Ectodermal cell (in vitro differentiated cells): Measurements from ENCODE around the gene OLFML3. TPM values are rescaled to one million over a fixed set of nuclear protein-coding genes. Genes with fewer than 3 reads are reported as not detected.
A peak's percentile ranks its signal among the peaks of the same experiment; 100 is the strongest.

Source experiments
- H3K27ac ChIP-seq: 2 replicates; pipeline ENCODE4 v1.7.0; 2013; ENCODE audit warnings: mild to moderate bottlenecking, low read depth, low read length; ENCODE audit not compliant: insufficient read depth, poor library complexity, severe bottlenecking
- H3K27me3 ChIP-seq: 2 replicates; pipeline ENCODE4 v1.7.0; 2013; ENCODE audit warnings: mild to moderate bottlenecking, low read length; ENCODE audit not compliant: insufficient read depth, control insufficient read depth, poor library complexity, severe bottlenecking
- H3K36me3 ChIP-seq: one replicate; pipeline ENCODE4 v1.7.0; 2013; ENCODE audit warnings: low read length; ENCODE audit not compliant: control insufficient read depth, insufficient read depth
- H3K4me1 ChIP-seq: one replicate; pipeline ENCODE4 v1.7.0; 2013; ENCODE audit warnings: low read length; ENCODE audit not compliant: control insufficient read depth, insufficient read depth
- H3K4me3 ChIP-seq: 2 replicates; pipeline ENCODE4 v1.7.0; 2013; ENCODE audit warnings: low read depth, low read length, control low read depth; ENCODE audit not compliant: insufficient read depth
- H3K9me3 ChIP-seq: 2 replicates; pipeline ENCODE4 v1.7.0; 2013; ENCODE audit warnings: mild to moderate bottlenecking, low read length, moderate library complexity; ENCODE audit not compliant: control insufficient read depth
- WGBS, 2 experiments: methylation state at CpG; one replicate each; pipeline ENCODE4 v1.1.7; 2013; ENCODE audit warnings: missing lambda C conversion rate in 2 of 2; 5-methylcytosine and 5-hydroxymethylcytosine counted together
- polyA plus RNA-seq, 4 experiments: library from polyadenylated mRNA; stranded (reverse); fragments of 50-300 nt; gene quantifications; one replicate each; pipeline ENCODE4 v1.2.3, GENCODE V29; 2013

OLFML3 gene, protein sequence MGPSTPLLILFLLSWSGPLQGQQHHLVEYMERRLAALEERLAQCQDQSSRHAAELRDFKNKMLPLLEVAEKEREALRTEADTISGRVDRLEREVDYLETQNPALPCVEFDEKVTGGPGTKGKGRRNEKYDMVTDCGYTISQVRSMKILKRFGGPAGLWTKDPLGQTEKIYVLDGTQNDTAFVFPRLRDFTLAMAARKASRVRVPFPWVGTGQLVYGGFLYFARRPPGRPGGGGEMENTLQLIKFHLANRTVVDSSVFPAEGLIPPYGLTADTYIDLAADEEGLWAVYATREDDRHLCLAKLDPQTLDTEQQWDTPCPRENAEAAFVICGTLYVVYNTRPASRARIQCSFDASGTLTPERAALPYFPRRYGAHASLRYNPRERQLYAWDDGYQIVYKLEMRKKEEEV
- polyA plus RNA-seq (2013, experiment 1 of 4), result 33.1 TPM
- polyA plus RNA-seq (2013, experiment 2 of 4), result 28.6 TPM
- 23.1 TPM for polyA plus RNA-seq (2013, experiment 3 of 4)
- polyA plus RNA-seq (2013, experiment 4 of 4), result 25.9 TPM

- WGBS, 2 experiments, result 8 to 9% methylated on average over 13 of the region's 13 CpGs
- Histone ChIP-seq H3K27me3 (no peaks in the 10 kb centered on the region), H3K27ac (peak within 1 kb of the TSS; percentile 86), H3K4me3 (no peak within 1 kb of the TSS), H3K9me3 (no peaks in the 10 kb centered on the region), H3K36me3 (no peaks in the 10 kb centered on the region), H3K4me1 (peaks cover 68% of the 10 kb centered on the region)
Measured at GRCh38 chr1:113978863-113979702, at the start of gene OLFML3. OLFML3 (plus strand) TSS chr1:113979474; CDS start chr1:113979517, 43 bp downstream.

DNA sequence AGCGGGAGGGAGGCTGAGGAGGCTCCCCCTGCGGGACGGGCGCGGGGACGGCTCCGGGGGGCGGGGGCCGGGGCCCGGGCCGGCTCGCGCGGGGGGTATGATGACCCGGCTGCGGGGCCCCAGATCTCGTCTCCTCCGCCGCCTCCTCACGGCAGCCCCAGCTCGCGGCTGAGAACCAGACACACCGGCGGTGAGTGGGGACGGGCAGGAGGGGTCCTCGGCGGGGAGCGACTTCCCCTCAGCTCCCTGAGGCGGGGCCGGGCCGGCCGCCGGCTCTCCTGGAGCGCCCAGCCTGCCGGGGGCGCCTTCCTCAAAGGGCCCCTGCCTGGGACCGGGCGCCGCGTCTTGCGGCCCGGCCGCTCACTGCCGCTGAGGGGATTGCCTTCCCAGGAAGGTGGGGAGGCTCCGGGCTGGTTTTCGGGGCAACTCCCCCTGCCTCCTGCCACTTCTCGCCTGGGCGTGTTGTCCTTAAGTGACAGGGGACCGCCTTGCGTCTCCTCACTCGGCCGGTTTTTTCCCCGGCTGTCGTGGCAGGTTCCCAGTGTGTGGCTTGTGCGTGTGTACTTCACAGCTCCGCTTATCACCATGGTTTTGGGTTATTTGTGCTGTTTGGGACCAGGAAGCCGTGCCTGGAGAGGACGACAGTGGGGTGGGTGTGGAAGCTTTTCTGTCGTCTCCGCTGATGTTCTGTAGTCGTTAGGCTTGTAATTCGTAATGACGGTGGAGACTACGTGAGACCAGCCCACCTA is 49.4 kb upstream of the OLFML3 start:
- Histone ChIP-seq H3K9me3 (no peaks in the 10 kb centered on the region), H3K4me1 (peaks cover 16% of the 10 kb centered on the region), H3K27me3 (no peaks in the 10 kb centered on the region), H3K4me3 (peak overlapping the region; percentile 82), H3K27ac (peak overlapping the region; percentile 68), H3K36me3 (no peaks in the 10 kb centered on the region)
- WGBS, 2 experiments, result 0% methylated on average over 64 of the region's 64 CpGs

- 10 to 11% methylated on average over 7 to 8 of the region's 8 CpGs for WGBS, 2 experiments
- Histone ChIP-seq H3K27me3 (no peaks in the 10 kb centered on the region), H3K4me1 (peaks cover 16% of the 10 kb centered on the region), H3K9me3 (no peaks in the 10 kb centered on the region), H3K27ac (no peak overlapping the region), H3K36me3 (no peaks in the 10 kb centered on the region), H3K4me3 (peak overlapping the region; percentile 82)
Measured at GRCh38 chr1:113930499-113931161, 48.6 kb upstream of the OLFML3 start.

- H3K27ac ChIP-seq, result no peak overlapping the region
- H3K4me1 ChIP-seq, result peaks cover 16% of the 10 kb centered on the region
- H3K9me3 ChIP-seq, result no peaks in the 10 kb centered on the region
- no peaks in the 10 kb centered on the region for H3K36me3 ChIP-seq
- no peaks in the 10 kb centered on the region for H3K27me3 ChIP-seq
- H3K4me3 ChIP-seq, result no peak overlapping the region
- WGBS, 2 experiments, result 84 to 90% methylated on average over 3 of the region's 3 CpGs
Measured at GRCh38 chr1:113931451-113931851, 47.8 kb upstream of the OLFML3 start.

DNA sequence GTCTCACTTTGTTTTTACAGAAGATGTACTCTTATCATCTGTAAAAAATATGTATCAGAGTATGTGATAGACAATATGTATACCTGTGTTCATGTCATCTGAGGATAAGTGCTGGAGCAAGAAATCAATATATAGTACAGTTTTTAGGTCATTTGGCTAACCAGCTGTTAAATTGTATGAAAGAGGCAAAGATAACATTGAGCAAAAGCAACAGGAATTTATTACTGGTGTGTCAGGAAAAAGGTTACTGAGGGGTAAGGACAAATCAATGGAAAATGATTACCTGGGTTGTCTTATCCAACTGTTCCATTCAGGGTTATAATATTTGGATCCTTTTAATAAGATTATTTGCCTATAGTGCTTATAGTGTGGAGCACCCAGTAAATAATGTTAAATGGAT is 45.3 kb upstream of the OLFML3 start:
- no peaks in the 10 kb centered on the region for H3K9me3 ChIP-seq

DNA sequence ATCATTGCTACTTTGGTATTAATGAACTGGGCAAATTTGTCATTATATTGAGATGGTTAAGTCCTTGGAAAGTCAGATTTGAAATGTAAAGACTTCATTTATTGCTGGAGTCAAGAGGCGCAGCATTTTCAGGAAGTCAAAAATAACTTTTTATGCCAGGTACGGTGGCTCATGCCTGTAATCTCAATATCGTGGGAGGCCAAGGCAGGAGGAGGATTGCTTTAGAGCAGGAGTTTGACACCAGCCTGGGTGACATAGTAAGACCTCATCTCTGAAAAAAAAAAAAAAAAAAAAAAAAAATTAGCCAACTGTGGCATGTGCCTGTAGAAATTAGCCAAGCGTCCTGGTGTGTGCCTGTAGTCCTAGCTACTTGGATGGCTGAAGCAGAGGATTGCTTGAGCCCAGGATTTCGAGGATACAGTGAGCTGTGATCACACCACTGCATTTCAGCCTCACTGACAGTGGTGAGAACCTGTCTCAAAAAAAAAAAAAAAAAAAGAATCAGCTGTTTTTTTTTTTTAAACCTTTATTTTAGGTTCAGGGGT is 44.7 kb upstream of the OLFML3 start:
- no peak overlapping the region for H3K4me3 ChIP-seq
- H3K27ac ChIP-seq, result no peak overlapping the region
- H3K9me3 ChIP-seq, result no peaks in the 10 kb centered on the region
- no peaks in the 10 kb centered on the region for H3K36me3 ChIP-seq
- H3K4me1 ChIP-seq, result peaks cover 16% of the 10 kb centered on the region
- H3K27me3 ChIP-seq, result no peaks in the 10 kb centered on the region
- 93 to 95% methylated on average over 5 of the region's 5 CpGs for WGBS, 2 experiments

More for the DNA sequence above, 45.3 kb upstream of the OLFML3 start:
- Histone ChIP-seq H3K4me3 (no peak overlapping the region), H3K27ac (no peak overlapping the region), H3K36me3 (no peaks in the 10 kb centered on the region), H3K27me3 (no peaks in the 10 kb centered on the region), H3K4me1 (peaks cover 16% of the 10 kb centered on the region)

DNA sequence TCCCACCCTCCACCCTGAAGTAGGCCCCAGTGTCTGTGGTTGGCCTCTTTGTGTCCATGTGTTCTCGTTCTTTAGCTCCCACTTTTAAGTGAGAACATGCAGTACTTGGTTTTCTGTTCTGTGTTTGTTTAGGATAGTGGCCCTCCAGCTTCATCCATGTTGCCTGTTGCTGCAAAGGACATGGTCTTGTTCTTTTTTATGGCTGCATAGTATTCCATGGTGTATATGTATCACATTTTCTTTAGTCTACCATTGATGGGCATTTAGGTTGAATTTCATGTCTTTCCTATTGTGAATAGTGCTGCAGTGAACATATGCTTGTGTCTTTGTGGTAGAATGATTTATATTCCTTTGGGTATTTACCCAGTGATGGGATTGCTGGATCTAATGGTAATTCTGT is 44.1 kb upstream of the OLFML3 start:
- Histone ChIP-seq H3K27me3 (no peaks in the 10 kb centered on the region), H3K4me1 (peaks cover 16% of the 10 kb centered on the region), H3K9me3 (no peaks in the 10 kb centered on the region), H3K27ac (no peak overlapping the region), H3K4me3 (no peak overlapping the region), H3K36me3 (no peaks in the 10 kb centered on the region)
- 87 to 96% methylated on average over 1 of the region's 1 CpG for WGBS, 2 experiments

- WGBS, 2 experiments, result 100% methylated on average over 1 of the region's 1 CpG
Measured at GRCh38 chr1:113935970-113936369, 43.3 kb upstream of the OLFML3 start.

DNA sequence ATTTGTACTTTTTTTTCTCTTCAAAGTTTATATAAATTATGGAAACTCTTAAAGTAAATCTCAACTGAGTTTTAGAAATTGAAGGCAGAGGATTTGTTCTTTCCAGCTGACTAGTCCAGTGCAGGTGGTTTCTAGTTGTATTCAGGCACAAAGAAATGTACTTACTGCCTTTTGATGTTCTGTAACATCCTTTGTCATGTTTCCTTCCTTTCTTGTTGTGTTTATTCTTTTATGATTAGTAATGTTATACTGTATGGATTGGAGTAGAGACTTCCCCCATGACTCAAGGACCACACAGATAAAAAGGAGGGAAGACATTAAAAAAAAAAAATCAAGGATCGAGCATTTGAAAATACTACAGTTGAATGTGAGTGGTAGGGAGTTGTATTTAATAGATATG is 42.1 kb upstream of the OLFML3 start:
- peaks cover under 1% of the 10 kb centered on the region for H3K4me1 ChIP-seq
- WGBS, 2 experiments, result 92 to 100% methylated on average over 1 of the region's 1 CpG
- no peaks in the 10 kb centered on the region for H3K27me3 ChIP-seq
- H3K4me3 ChIP-seq, result no peak overlapping the region
- peaks cover 6% of the 10 kb centered on the region for H3K36me3 ChIP-seq
- no peaks in the 10 kb centered on the region for H3K9me3 ChIP-seq
- no peak overlapping the region for H3K27ac ChIP-seq

More at GRCh38 chr1:113935970-113936369, 43.3 kb upstream of the OLFML3 start:
- no peaks in the 10 kb centered on the region for H3K9me3 ChIP-seq
- H3K36me3 ChIP-seq, result peaks cover 6% of the 10 kb centered on the region
- H3K4me3 ChIP-seq, result no peak overlapping the region
- peaks cover 10% of the 10 kb centered on the region for H3K4me1 ChIP-seq
- H3K27ac ChIP-seq, result no peak overlapping the region
- no peaks in the 10 kb centered on the region for H3K27me3 ChIP-seq
